HEK293T (cell line): ENCODE results near the gene EIF4EBP2.

Source experiments
- ARNT ChIP-seq: fragments of 450-650 bp; IDR thresholded peaks from 2 replicates; pipeline ENCODE4 v1.6.1; 2017; ENCODE audit warnings: mild to moderate bottlenecking
- FOXA1 ChIP-seq: fragments of 450-650 bp; IDR thresholded peaks from 2 replicates; pipeline ENCODE4 v1.6.1; 2016; ENCODE audit warnings: mild to moderate bottlenecking
- FOXK2 ChIP-seq: fragments of 450-650 bp; IDR thresholded peaks from 2 replicates; pipeline ENCODE4 v1.6.1; 2016; ENCODE audit warnings: mild to moderate bottlenecking
- FOXM1 ChIP-seq: fragments of 450-650 bp; IDR thresholded peaks from 2 replicates; pipeline ENCODE4 v1.6.1; 2017; ENCODE audit warnings: mild to moderate bottlenecking, borderline replicate concordance
- LEF1 ChIP-seq: fragments of 450-650 bp; IDR thresholded peaks from 2 replicates; pipeline ENCODE4 v1.6.1; 2017; ENCODE audit warnings: mild to moderate bottlenecking, borderline replicate concordance
- PKNOX1 ChIP-seq: fragments of 450-650 bp; IDR thresholded peaks from 2 replicates; pipeline ENCODE4 v1.6.1; 2016
- SP1 ChIP-seq: fragments of 450-650 bp; IDR thresholded peaks from 2 replicates; pipeline ENCODE4 v1.6.1; 2017
- ZNF384 ChIP-seq: fragments of 450-650 bp; IDR thresholded peaks from 2 replicates; pipeline ENCODE4 v1.6.1; 2016

DNA sequence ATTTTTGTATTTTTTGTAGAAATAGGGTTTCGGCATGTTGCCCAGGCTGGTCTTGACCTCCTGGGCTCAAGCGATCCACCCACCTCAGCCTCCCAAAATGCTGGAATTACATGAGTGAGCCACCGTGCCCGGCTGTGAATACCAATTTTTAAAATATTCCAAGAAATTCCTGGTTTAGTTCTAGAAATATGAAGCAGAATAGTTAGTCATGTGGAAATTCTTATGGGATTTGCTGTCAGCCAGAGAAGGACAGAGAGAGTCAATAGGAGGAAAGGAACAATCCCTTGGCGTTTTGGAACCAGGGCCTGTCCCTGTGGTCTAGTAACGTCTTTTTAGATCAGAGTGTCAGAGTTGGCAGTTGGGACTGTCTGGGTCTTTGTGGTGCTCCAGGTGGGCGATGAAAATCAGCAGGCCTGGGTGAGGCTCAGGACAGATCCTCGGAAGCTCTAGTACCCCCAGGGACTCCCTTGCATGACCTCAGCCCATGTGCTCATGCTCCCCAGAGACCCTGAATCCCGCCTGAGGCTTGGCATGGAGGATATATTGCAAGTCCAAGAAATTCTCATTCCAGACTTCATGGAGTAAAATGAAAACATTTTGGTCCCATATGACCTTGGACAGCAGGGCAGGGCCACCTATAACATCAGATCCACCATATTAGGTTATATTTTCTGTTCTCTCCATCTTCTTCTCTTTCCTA, 29.8 kb downstream of the EIF4EBP2 start:
- no peak for TF ChIP-seq ARNT
- no peak for TF ChIP-seq SP1
- no peak for TF ChIP-seq FOXM1
- no peak for TF ChIP-seq FOXK2
- TF ChIP-seq PKNOX1, result no peak
- TF ChIP-seq FOXA1, result no peak
- TF ChIP-seq ZNF384, result no peak
- no peak for TF ChIP-seq LEF1
